Activated CD8-positive, alpha-beta memory T cell treated with anti-CD3 and anti-CD28 coated beads for 4 hours (primary cell): Measurements from ENCODE around the gene ADIG.

Experiments used
- DNase-seq, 2 donors: peaks; one replicate each; pipeline ENCODE4 v3.0.0-alpha.2; 2020; ENCODE audit warnings: low read depth in 2 of 2

ADIG gene

GRCh38 chr20:38602185-38602581, 21.2 kb downstream of the ADIG start:
- no peak for DNase-seq

GRCh38 chr20:38603286-38603685, 22.3 kb downstream of the ADIG start:
- DNase-seq = no peak

- no peak for DNase-seq
Observed at GRCh38 chr20:38604873-38605303, 23.9 kb downstream of the ADIG start.

GRCh38 chr20:38607351-38607750, 26.4 kb downstream of the ADIG start:
- no peak for DNase-seq

- no peak for DNase-seq
Observed at GRCh38 chr20:38608188-38608587, 27.2 kb downstream of the ADIG start.

- DNase-seq = no peak
Observed at GRCh38 chr20:38609815-38610214, 28.8 kb downstream of the ADIG start.

GRCh38 chr20:38610521-38610920, 29.5 kb downstream of the ADIG start:
- DNase-seq = no peak

- DNase-seq = no peak
Observed at GRCh38 chr20:38612751-38613515, 31.9 kb downstream of the ADIG start.

GRCh38 chr20:38615283-38615682, 34.3 kb downstream of the ADIG start:
- DNase-seq = no peak

GRCh38 chr20:38616457-38616856, 35.5 kb downstream of the ADIG start:
- DNase-seq = no peak

GRCh38 chr20:38617011-38617829, 36.2 kb downstream of the ADIG start:
- no peak for DNase-seq

- DNase-seq = no peak
Observed at GRCh38 chr20:38617830-38618196, 36.8 kb downstream of the ADIG start.

GRCh38 chr20:38620441-38620840, 39.4 kb downstream of the ADIG start:
- DNase-seq = no peak

GRCh38 chr20:38623061-38623460, 42.1 kb downstream of the ADIG start:
- no peak for DNase-seq

- no peak for DNase-seq
Observed at GRCh38 chr20:38624084-38624483, 43.1 kb downstream of the ADIG start.

- no peak for DNase-seq
Observed at GRCh38 chr20:38625896-38626295, 44.9 kb downstream of the ADIG start.

- no peak for DNase-seq
Observed at GRCh38 chr20:38626921-38627659, 46.1 kb downstream of the ADIG start.

GRCh38 chr20:38628580-38629470, 47.8 kb downstream of the ADIG start:
- no peak for DNase-seq

- DNase-seq = no peak
Observed at GRCh38 chr20:38629979-38630378, 49.0 kb downstream of the ADIG start.

- DNase-seq = no peak
Observed at GRCh38 chr20:38630727-38631126, 49.7 kb downstream of the ADIG start.
